ENCODE data around the gene SPTB. TPM values are rescaled to one million over a fixed set of nuclear protein-coding genes. Genes with fewer than 3 reads are reported as not detected.

The SPTB gene
- total and polyA plus RNA-seq, 8 donors, result under 0.01 to 3.5 (median 0.55) TPM; not detected in 2

GRCh38 chr14:64759555-64759938, 120.2 kb downstream of the SPTB start:
- WGBS, 5 donors, result 92 to 94% (median 94%) methylated on average over 6 of the region's 6 CpGs
- Histone ChIP-seq H3K4me3 (no peak overlapping the region), H3K36me3 (no peaks in the 10 kb centered on the region), H3K27me3 (no peaks in the 10 kb centered on the region), H3K9me3 (no peaks in the 10 kb centered on the region), H3K4me1 (peaks cover 45 to 77% (median 60%) of the 10 kb centered on the region in 4 donors), H3K27ac (peak overlapping the region in 3 of 5 donors; percentile 61 to 69 (median 62))
- TF ChIP-seq POLR2A (IDR thresholded peaks at IDR 0.05) (no peak), EP300 (IDR thresholded peaks at IDR 0.05) (no peak), CTCF (IDR thresholded peaks at IDR 0.05) (no peak), POLR2AphosphoS5 (IDR thresholded peaks at IDR 0.05) (no peak)
- no peak for DNase-seq
- intact Hi-C loops (cut with DNase I; ENCODE audit: low total_unique reads), result no loop called here

- Histone ChIP-seq H3K4me1 (peaks cover 42 to 71% (median 57%) of the 10 kb centered on the region in 4 donors), H3K9me3 (no peaks in the 10 kb centered on the region), H3K27me3 (peaks cover 0 to 2% (median 0%) of the 10 kb centered on the region in 3 donors), H3K4me3 (no peak overlapping the region), H3K27ac (peak overlapping the region in 4 of 5 donors; percentile 40 to 69 (median 62)), H3K36me3 (no peaks in the 10 kb centered on the region)
- no peak for TF ChIP-seq CTCF (IDR thresholded peaks at IDR 0.05)
- TF ChIP-seq EP300 (IDR thresholded peaks at IDR 0.05), result no peak
- DNase-seq, result peak; percentile 56 to 93
- 33 to 55% (median 41%) methylated on average over 5 to 7 of the region's 7 CpGs for WGBS, 5 donors
- intact Hi-C loops (cut with DNase I; ENCODE audit: low total_unique reads), result no loop called here
Observed at GRCh38 chr14:64758691-64759554, 120.8 kb downstream of the SPTB start.

- Histone ChIP-seq H3K4me1 (peaks cover 42 to 63% (median 55%) of the 10 kb centered on the region in 4 donors), H3K27ac (peak overlapping the region in 4 of 5 donors; percentile 40 to 69 (median 62)), H3K36me3 (no peaks in the 10 kb centered on the region), H3K9me3 (no peaks in the 10 kb centered on the region), H3K27me3 (peaks cover 0 to 9% (median 0%) of the 10 kb centered on the region in 3 donors), H3K4me3 (no peak overlapping the region)
- intact Hi-C loops (cut with DNase I; ENCODE audit: low total_unique reads), result no loop called here
- peak in 1 of 2 donors; percentile 83 for DNase-seq
- WGBS, 5 donors, result 31 to 46% (median 34%) methylated on average over 2 to 3 of the region's 3 CpGs
- TF ChIP-seq POLR2AphosphoS5 (IDR thresholded peaks at IDR 0.05) (no peak), CTCF (IDR thresholded peaks at IDR 0.05) (no peak), EP300 (IDR thresholded peaks at IDR 0.05) (no peak), POLR2A (IDR thresholded peaks at IDR 0.05) (no peak)
Observed at GRCh38 chr14:64758025-64758521, 121.6 kb downstream of the SPTB start.

GRCh38 chr14:64757601-64758000, 122.1 kb downstream of the SPTB start:
- TF ChIP-seq POLR2AphosphoS5 (IDR thresholded peaks at IDR 0.05) (no peak), EP300 (IDR thresholded peaks at IDR 0.05) (no peak), CTCF (IDR thresholded peaks at IDR 0.05) (no peak), POLR2A (IDR thresholded peaks at IDR 0.05) (no peak)
- Histone ChIP-seq H3K36me3 (no peaks in the 10 kb centered on the region), H3K27me3 (peaks cover 0 to 9% (median 0%) of the 10 kb centered on the region in 3 donors), H3K4me3 (no peak overlapping the region), H3K4me1 (peaks cover 41 to 58% (median 52%) of the 10 kb centered on the region in 4 donors), H3K9me3 (no peaks in the 10 kb centered on the region), H3K27ac (peak overlapping the region in 4 of 5 donors; percentile 40 to 69 (median 62))
- 74 to 94% (median 76%) methylated on average over 3 of the region's 3 CpGs for WGBS, 5 donors
- intact Hi-C loops (cut with DNase I; ENCODE audit: low total_unique reads), result no loop called here
- no peak for DNase-seq
